GM12891 (cell line): ENCODE results near the gene S100PBP.

Experiments
- POLR2A ChIP-seq: IDR thresholded peaks from 2 replicates; pipeline ENCODE4 v1.6.1; 2011; ENCODE audit warnings: low read depth, low read length, control low read depth
- POLR2AphosphoS5 ChIP-seq: IDR thresholded peaks from 2 replicates; pipeline ENCODE4 v1.6.1; 2011; ENCODE audit warnings: low read depth, low read length, control low read depth
- SPI1 ChIP-seq: IDR thresholded peaks from 2 replicates; pipeline ENCODE4 v1.6.1; 2011; ENCODE audit warnings: low read depth, low read length, control low read depth
- TAF1 ChIP-seq: IDR thresholded peaks from 2 replicates; pipeline ENCODE4 v1.6.1; 2011; ENCODE audit warnings: low read depth, low read length, control low read depth

GRCh38 chr1:32897082-32898049 is 79.9 kb downstream of the S100PBP start:
- no peak for TF ChIP-seq TAF1
- TF ChIP-seq POLR2A: no peak
- no peak for TF ChIP-seq SPI1
- no peak for TF ChIP-seq POLR2AphosphoS5
